ENCODE measurements around the gene AKAP1. TPM values are rescaled to one million over a fixed set of nuclear protein-coding genes. Genes with fewer than 3 reads are reported as not detected.

AKAP1 gene
- total RNA-seq, 2 donors from 2014 or later, result 11.6 to 18.5 TPM

DNA sequence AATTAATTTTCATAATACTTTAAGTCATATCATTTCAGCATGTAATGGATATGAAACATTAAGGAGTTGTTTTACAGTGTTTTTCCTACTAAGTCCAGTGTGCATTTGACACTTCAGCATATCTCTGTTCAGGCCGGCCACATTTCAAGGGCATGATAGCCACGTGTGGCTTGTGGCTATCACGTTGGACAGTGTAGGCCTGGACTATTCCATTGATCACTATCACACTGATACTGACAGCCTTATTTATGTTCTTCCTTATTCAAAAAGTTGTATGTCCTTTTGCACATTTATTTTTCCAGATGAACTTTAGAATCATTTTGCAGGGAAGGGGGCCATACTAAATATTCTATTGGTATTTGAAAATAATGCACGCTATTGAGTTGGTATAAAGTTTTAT lies 39.0 kb downstream of the AKAP1 start:
- Mint-ChIP-seq H3K27me3 (ENCODE audit: insufficient read depth) (no peaks in the 10 kb centered on the region), H3K27ac (no peak overlapping the region), H3K9me3 (no peaks in the 10 kb centered on the region), H3K4me3 (no peak overlapping the region), H3K36me3 (ENCODE audit: low read depth) (peaks cover 9% of the 10 kb centered on the region), H3K4me1 (no peaks in the 10 kb centered on the region)
- 81 to 92% methylated on average over 2 to 4 of the region's 4 CpGs for WGBS, 2 experiments (ENCODE audit: insufficient coverage in 1 of 2, insufficient read length in 1 of 2)
- Histone ChIP-seq H3K9me3 (ENCODE audit: control insufficient read depth, low read length) (no peaks in the 10 kb centered on the region), H3K27me3 (ENCODE audit: control insufficient read depth, insufficient read depth, low read length, poor library complexity, severe bottlenecking) (no peaks in the 10 kb centered on the region), H3K4me3 (ENCODE audit: low read length) (no peak overlapping the region), H3K4me1 (ENCODE audit: control insufficient read depth, insufficient read depth, low read length) (no peaks in the 10 kb centered on the region), H3K36me3 (ENCODE audit: control insufficient read depth, insufficient read depth, low read length) (peaks cover 9% of the 10 kb centered on the region), H3K27ac (ENCODE audit: low read depth, low read length) (no peak overlapping the region), H3K9ac (ENCODE audit: extremely low read depth, low read length, poor library complexity, severe bottlenecking) (no peak overlapping the region)
- TF ChIP-seq, protein P1, sequence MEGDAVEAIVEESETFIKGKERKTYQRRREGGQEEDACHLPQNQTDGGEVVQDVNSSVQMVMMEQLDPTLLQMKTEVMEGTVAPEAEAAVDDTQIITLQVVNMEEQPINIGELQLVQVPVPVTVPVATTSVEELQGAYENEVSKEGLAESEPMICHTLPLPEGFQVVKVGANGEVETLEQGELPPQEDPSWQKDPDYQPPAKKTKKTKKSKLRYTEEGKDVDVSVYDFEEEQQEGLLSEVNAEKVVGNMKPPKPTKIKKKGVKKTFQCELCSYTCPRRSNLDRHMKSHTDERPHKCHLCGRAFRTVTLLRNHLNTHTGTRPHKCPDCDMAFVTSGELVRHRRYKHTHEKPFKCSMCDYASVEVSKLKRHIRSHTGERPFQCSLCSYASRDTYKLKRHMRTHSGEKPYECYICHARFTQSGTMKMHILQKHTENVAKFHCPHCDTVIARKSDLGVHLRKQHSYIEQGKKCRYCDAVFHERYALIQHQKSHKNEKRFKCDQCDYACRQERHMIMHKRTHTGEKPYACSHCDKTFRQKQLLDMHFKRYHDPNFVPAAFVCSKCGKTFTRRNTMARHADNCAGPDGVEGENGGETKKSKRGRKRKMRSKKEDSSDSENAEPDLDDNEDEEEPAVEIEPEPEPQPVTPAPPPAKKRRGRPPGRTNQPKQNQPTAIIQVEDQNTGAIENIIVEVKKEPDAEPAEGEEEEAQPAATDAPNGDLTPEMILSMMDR (conservative IDR thresholded peaks at IDR 0.05), result no peak
- DNase-seq, result no peak

DNA sequence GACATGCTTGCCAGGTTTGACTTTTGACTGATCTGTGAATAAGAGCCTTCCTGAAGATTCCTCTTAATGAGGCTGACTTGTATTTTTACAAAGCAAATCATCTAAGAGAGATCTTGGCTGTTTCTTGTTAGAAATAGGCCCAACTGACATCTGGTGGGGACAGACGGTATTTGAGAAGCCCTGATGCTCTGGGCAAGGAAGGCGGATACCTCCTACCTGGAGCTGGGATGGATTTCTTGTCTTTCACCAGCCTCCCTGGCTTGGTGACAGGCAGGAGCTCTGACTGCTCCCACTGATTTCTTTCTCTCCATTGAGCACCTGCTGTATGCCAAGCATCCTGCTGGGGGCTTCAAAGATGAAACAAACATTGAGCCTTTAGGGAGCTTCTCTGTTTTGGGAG lies 40.4 kb downstream of the AKAP1 start:
- H3K4me1 ChIP-seq (ENCODE audit: control insufficient read depth, insufficient read depth, low read length), result no peaks in the 10 kb centered on the region
- no peak for DNase-seq
- H3K27me3 Mint-ChIP-seq (ENCODE audit: insufficient read depth), result peaks cover 2% of the 10 kb centered on the region
- H3K27me3 ChIP-seq (ENCODE audit: control insufficient read depth, insufficient read depth, low read length, poor library complexity, severe bottlenecking), result no peaks in the 10 kb centered on the region
- no peak overlapping the region for H3K27ac Mint-ChIP-seq
- peaks cover 6% of the 10 kb centered on the region for H3K36me3 Mint-ChIP-seq (ENCODE audit: low read depth)
- 90 to 92% methylated on average over 2 of the region's 2 CpGs for WGBS, 2 experiments (ENCODE audit: insufficient coverage in 1 of 2, insufficient read length in 1 of 2)
- H3K9me3 ChIP-seq (ENCODE audit: control insufficient read depth, low read length), result no peaks in the 10 kb centered on the region
- no peak overlapping the region for H3K27ac ChIP-seq (ENCODE audit: low read depth, low read length)
- no peaks in the 10 kb centered on the region for H3K4me1 Mint-ChIP-seq
- H3K9ac ChIP-seq (ENCODE audit: extremely low read depth, low read length, poor library complexity, severe bottlenecking), result no peak overlapping the region
- peaks cover 5% of the 10 kb centered on the region for H3K36me3 ChIP-seq (ENCODE audit: control insufficient read depth, insufficient read depth, low read length)
- H3K4me3 Mint-ChIP-seq, result no peak overlapping the region
- H3K9me3 Mint-ChIP-seq, result no peaks in the 10 kb centered on the region
- TF ChIP-seq, protein P1 (conservative IDR thresholded peaks at IDR 0.05), result peak; percentile 32
- H3K4me3 ChIP-seq (ENCODE audit: low read length), result no peak overlapping the region

DNA sequence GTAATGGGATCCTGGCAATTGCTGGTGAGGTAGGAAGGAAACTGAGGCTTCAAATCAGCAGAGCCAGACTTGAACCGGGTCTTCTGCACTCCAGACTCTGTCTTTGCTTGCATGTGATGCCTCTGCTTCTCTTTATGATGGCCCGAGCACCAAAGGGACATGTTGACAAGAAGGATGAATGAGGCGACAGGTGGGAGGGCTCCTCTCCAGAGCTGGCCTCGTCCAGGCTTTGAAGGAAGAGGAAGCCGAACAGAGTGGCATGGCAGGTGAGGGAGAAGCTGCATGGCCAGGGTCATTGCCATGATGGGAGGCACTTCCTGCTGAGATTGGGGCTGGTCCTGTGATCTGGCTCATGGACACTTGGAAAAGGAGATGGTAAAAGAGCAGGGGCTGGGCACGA lies 40.8 kb downstream of the AKAP1 start:
- no peak overlapping the region for H3K27ac ChIP-seq (ENCODE audit: low read depth, low read length)
- TF ChIP-seq, protein P1 (conservative IDR thresholded peaks at IDR 0.05), result no peak
- H3K4me3 ChIP-seq (ENCODE audit: low read length), result no peak overlapping the region
- no peak overlapping the region for H3K27ac Mint-ChIP-seq
- peaks cover 4% of the 10 kb centered on the region for H3K4me1 Mint-ChIP-seq
- no peaks in the 10 kb centered on the region for H3K9me3 ChIP-seq (ENCODE audit: control insufficient read depth, low read length)
- DNase-seq, result no peak
- H3K4me3 Mint-ChIP-seq, result no peak overlapping the region
- no peak overlapping the region for H3K9ac ChIP-seq (ENCODE audit: extremely low read depth, low read length, poor library complexity, severe bottlenecking)
- peaks cover 2% of the 10 kb centered on the region for H3K27me3 Mint-ChIP-seq (ENCODE audit: insufficient read depth)
- H3K9me3 Mint-ChIP-seq, result no peaks in the 10 kb centered on the region
- 91 to 95% methylated on average over 4 to 6 of the region's 6 CpGs for WGBS, 2 experiments (ENCODE audit: insufficient coverage in 1 of 2, insufficient read length in 1 of 2)
- H3K4me1 ChIP-seq (ENCODE audit: control insufficient read depth, insufficient read depth, low read length), result no peaks in the 10 kb centered on the region
- peaks cover 2% of the 10 kb centered on the region for H3K36me3 Mint-ChIP-seq (ENCODE audit: low read depth)
- no peaks in the 10 kb centered on the region for H3K27me3 ChIP-seq (ENCODE audit: control insufficient read depth, insufficient read depth, low read length, poor library complexity, severe bottlenecking)
- H3K36me3 ChIP-seq (ENCODE audit: control insufficient read depth, insufficient read depth, low read length), result peaks cover under 1% of the 10 kb centered on the region

Data from endodermal cell (in vitro differentiated cells).